HepG2 (cell line): ENCODE data around the gene AGAP1. TPM values are rescaled to one million over a fixed set of nuclear protein-coding genes. Genes with fewer than 3 reads are reported as not detected.

ENCODE experiments used
- ATAC-seq: fragments of 200-7000 bp; cut with Tn5 transposase; 3 replicates; pipeline ENCODE4 v1.9.1; 2020; ENCODE audit warnings: mild to moderate bottlenecking, moderate library complexity
- BruUV-seq: library from RNA; stranded (reverse); fragments of 400-500 nt; replicated peaks from 2 replicates; lab custom pipeline; 2021; lab: Mats Ljungman, UMichigan
- CTCF ChIA-PET: fragments of 300-600 bp; formaldehyde crosslinking; extraction: SDS; loops from one replicate; lab custom pipeline; 2021; ENCODE audit warnings: low total read pairs, inconsistent platforms, low intra/inter-chr PET ratio; lab: Yijun Ruan, JAX
- POLR2A ChIA-PET: fragments of 350-600 bp; sonication (Branson Sonifier 250); formaldehyde crosslinking; loops from one replicate; lab custom pipeline; 2020; ENCODE audit warnings: antibody characterized with exemption, inconsistent platforms; lab: Yijun Ruan, JAX
- DNase-seq: peaks from one replicate; pipeline ENCODE4 v3.0.0-alpha.2; 2015; ENCODE audit warnings: low spot score
- FAIRE-seq: peaks from 3 replicates; lab custom pipeline; 2011; peaks lifted over from hg19 to GRCh38; lab: Jason Lieb, UNC
- H2AFZ ChIP-seq: one replicate; pipeline ENCODE4 v1.6.1; 2011; ENCODE audit warnings: low read length, inconsistent platforms
- H3K27ac ChIP-seq: fragments of 300-600 bp; 3 replicates; pipeline ENCODE4 v1.8.0; 2011; ENCODE audit warnings: mixed run types, mild to moderate bottlenecking, mixed read lengths, low read length, inconsistent platforms; ENCODE audit not compliant: insufficient read depth; ENCODE audit errors: extremely low read length
- H3K27me3 ChIP-seq, 2 experiments: fragments of 200-600 bp in 1 of 2; 2 replicates in 1 of 2; 3 replicates in 1 of 2; pipeline versions ENCODE4 v1.6.0 to v1.8.0; 2011; ENCODE audit warnings: low read length in 2 of 2, mild to moderate bottlenecking in 2 of 2, moderate library complexity in 2 of 2, inconsistent platforms in 1 of 2; ENCODE audit not compliant: insufficient read depth in 2 of 2, control insufficient read depth in 1 of 2
- H3K36me3 ChIP-seq, 2 experiments: fragments of 200-600 bp in 1 of 2; replicated peaks in 1 of 2; 2 replicates in 1 of 2; 3 replicates in 1 of 2; pipeline versions ENCODE4 v1.5.1 to v1.8.0; 2011; ENCODE audit warnings: low read length in 2 of 2, inconsistent platforms in 1 of 2; ENCODE audit not compliant: insufficient read depth in 2 of 2, control insufficient read depth in 1 of 2
- H3K4me1 ChIP-seq: 2 replicates; pipeline ENCODE4 v1.5.1; 2012; ENCODE audit warnings: low read length, inconsistent platforms; ENCODE audit not compliant: insufficient read depth
- H3K4me2 ChIP-seq: 2 replicates; pipeline ENCODE4 v1.6.0; 2011; ENCODE audit warnings: low read depth, low read length, inconsistent platforms
- H3K4me3 ChIP-seq, 3 experiments: fragments of 200-600 bp in 1 of 3; sonication (generic), shearing (Covaris generic) in 1 of 3; replicated peaks in 1 of 3; 2 replicates each; pipeline ENCODE4 v1.5.1; 2011 to 2016; ENCODE audit warnings: low read length in 3 of 3, inconsistent platforms in 2 of 3, low read depth in 2 of 3, mild to moderate bottlenecking in 2 of 3, control low read depth in 1 of 3, mixed read lengths in 1 of 3; ENCODE audit not compliant: insufficient read depth in 1 of 3
- H3K79me2 ChIP-seq: one replicate; pipeline ENCODE4 v1.6.1; 2011; ENCODE audit warnings: low read length, inconsistent platforms; ENCODE audit not compliant: insufficient read depth
- H3K9ac ChIP-seq: 2 replicates; pipeline ENCODE4 v1.6.0; 2011; ENCODE audit warnings: mild to moderate bottlenecking, low read depth, low read length, inconsistent platforms; ENCODE audit not compliant: insufficient read depth
- H3K9me3 ChIP-seq: 2 replicates; pipeline ENCODE4 v1.5.1; 2012; ENCODE audit warnings: mild to moderate bottlenecking, low read length
- H4K20me1 ChIP-seq: 2 replicates; pipeline ENCODE4 v1.6.0; 2011; ENCODE audit warnings: inconsistent platforms, mild to moderate bottlenecking, low read length, moderate library complexity; ENCODE audit not compliant: insufficient read depth
- MLLT10 ChIP-seq: sonication (generic); formaldehyde crosslinking; IDR thresholded peaks from 2 replicates; pipeline ENCODE4 v1.4.0; 2020; ENCODE audit warnings: missing genetic modification reagents
- NFE2L1 ChIP-seq: sonication (generic); formaldehyde crosslinking; IDR thresholded peaks from 2 replicates; pipeline ENCODE4 v1.4.0; 2020; ENCODE audit warnings: missing genetic modification reagents, mild to moderate bottlenecking, borderline replicate concordance
- PHF5A ChIP-seq: IDR thresholded peaks from one replicate; pipeline ENCODE4 v1.6.1; 2018; ENCODE audit warnings: low read depth, missing genetic modification reagents; ENCODE audit not compliant: unreplicated experiment
- RBM22 ChIP-seq: fragments of 200-400 bp; formaldehyde crosslinking; optimal IDR thresholded peaks from 2 replicates; pipeline ENCODE3; 2017; ENCODE audit warnings: mild to moderate bottlenecking, low read length, moderate library complexity
- SP4 ChIP-seq: sonication (generic); formaldehyde crosslinking; IDR thresholded peaks from 2 replicates; pipeline ENCODE4 v1.8.1; 2023; ENCODE audit warnings: mild to moderate bottlenecking, missing genetic modification reagents
- ZNF232 ChIP-seq: sonication (generic); formaldehyde crosslinking; IDR thresholded peaks from 2 replicates; pipeline ENCODE4 v1.4.0; 2020; ENCODE audit warnings: missing genetic modification reagents, borderline replicate concordance
- ZNF496 ChIP-seq: sonication (generic); formaldehyde crosslinking; IDR thresholded peaks from 2 replicates; pipeline ENCODE4 v1.8.1; 2023; ENCODE audit warnings: mild to moderate bottlenecking, moderate library complexity, missing genetic modification reagents; ENCODE audit not compliant: insufficient replicate concordance
- ZNF672 ChIP-seq: sonication (generic); formaldehyde crosslinking; IDR thresholded peaks from 2 replicates; pipeline ENCODE4 v1.8.1; 2022; ENCODE audit warnings: missing genetic modification reagents
- ZNF883 ChIP-seq: sonication (generic); formaldehyde crosslinking; IDR thresholded peaks from 2 replicates; pipeline ENCODE4 v1.5.1; 2020; ENCODE audit warnings: mild to moderate bottlenecking, missing genetic modification reagents; ENCODE audit errors: not compliant biosample characterization
- WGBS: methylation state at CpG from one replicate; pipeline ENCODE4 v1.1.6; 2017; ENCODE audit warnings: low lambda C conversion rate; 5-methylcytosine and 5-hydroxymethylcytosine counted together
- in situ Hi-C: cut with HindIII; loops from 2 replicates; pipeline ENCODE4 v1.10.0; 2017; ENCODE audit warnings: low pct_unique_long_range_greater_than_20kb; ENCODE audit not compliant: extremely low pct_ligation_motif_present
- intact Hi-C: fragments of 100-400 bp; cut with micrococcal nuclease; formaldehyde crosslinking; loops from one replicate; pipeline ENCODE4 v1.10.0; 2022; ENCODE audit not compliant: unreplicated experiment
- polyA plus RNA-seq, 8 experiments: library from polyadenylated mRNA; depleted of rRNA in 3 of 8; stranded (reverse) in 7 of 8; unstranded in 1 of 8; fragments of >200 nt; fragmentation: Illumina TruSeq in 4 of 8; extraction: Trizol in 4 of 8; gene quantifications; 2 replicates each; pipeline versions ENCODE4 v1.2.1 to v1.2.3, GENCODE V29; 2011 to 2016; ENCODE audit warnings: low read depth in 4 of 8, missing spikeins in 1 of 8, mixed read lengths in 1 of 8; ENCODE audit not compliant: insufficient read depth in 1 of 8
- total RNA-seq, 5 experiments: library from RNA; depleted of rRNA; stranded (reverse); fragments of >200 nt; fragmentation: Illumina TruSeq; extraction: Trizol; gene quantifications; 2 replicates each; pipeline ENCODE4 v1.2.3, GENCODE V29; 2016; ENCODE audit warnings: low read depth in 1 of 5
- TF ChIP-seq, protein P1 (sequence below): IDR thresholded peaks from 2 replicates; pipeline ENCODE4 v1.6.1; 2016; ENCODE audit warnings: control low read depth
- TF ChIP-seq, protein P2 (sequence below): IDR thresholded peaks from 2 replicates; pipeline ENCODE4 v1.6.1; 2012; ENCODE audit warnings: inconsistent platforms
- TF ChIP-seq, protein P3 (sequence below): sonication (generic); formaldehyde crosslinking; IDR thresholded peaks from 2 replicates; pipeline ENCODE4 v1.4.0; 2020; ENCODE audit warnings: mild to moderate bottlenecking, missing genetic modification reagents
- TF ChIP-seq, protein P4 (sequence below): IDR thresholded peaks from 2 replicates; pipeline ENCODE4 v1.6.1; 2016; ENCODE audit warnings: low read depth, control low read depth
- TF ChIP-seq, protein P5 (sequence below): sonication (generic); formaldehyde crosslinking; IDR thresholded peaks from 2 replicates; pipeline ENCODE4 v1.4.0; 2020; ENCODE audit warnings: missing genetic modification reagents

The AGAP1 gene
- total and polyA plus RNA-seq, 2 of the 13 experiments (the other 11 are each of a cell fraction or from before 2014, with no cell fraction given) = 21.2 to 32.7 TPM

DNA sequence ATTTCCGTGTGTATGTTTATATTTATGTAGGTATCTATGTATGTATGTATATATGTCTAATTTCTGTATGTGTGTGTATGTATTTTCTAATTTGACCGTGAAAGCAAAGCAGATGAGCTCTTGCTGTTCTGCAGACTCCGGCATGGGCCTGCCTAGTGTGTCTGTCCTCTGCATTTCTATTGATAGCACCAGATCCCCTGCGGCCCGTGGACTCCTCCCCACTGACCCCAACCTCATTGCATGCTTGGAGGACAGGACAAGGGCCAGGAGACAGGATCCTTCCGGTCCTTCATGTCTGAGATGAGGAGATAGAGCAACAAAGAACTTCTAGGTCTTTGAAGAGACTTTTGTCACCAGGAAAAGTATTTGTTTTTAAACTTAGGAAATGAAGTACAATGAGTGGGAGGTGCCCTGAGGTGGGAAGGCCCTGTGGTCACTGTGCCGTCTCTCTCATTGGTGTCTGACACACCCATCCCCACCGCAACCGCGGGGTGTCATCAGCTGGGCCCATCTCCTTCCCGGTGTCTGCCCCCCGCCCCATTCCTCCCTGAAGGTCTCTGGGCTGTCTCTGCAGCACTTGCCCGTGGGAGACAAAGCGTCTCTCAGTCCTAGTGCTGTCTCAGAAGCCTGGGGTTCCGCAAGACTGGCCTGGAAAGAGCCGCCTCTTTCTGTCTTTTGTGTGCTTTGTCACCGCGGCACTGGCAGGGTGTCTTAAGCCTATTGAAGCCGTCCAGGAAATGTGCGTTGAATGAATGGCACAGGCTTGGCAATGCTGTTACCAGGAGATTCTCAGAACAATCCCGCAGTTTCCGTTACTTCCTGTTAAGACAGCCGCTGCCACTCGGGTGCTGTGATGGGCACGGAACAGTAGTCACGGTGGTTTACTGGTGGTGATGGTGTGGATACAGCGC lies 216.4 kb downstream of the AGAP1 start:
- no peak for ATAC-seq
- no peaks in the 10 kb centered on the region for H3K27me3 ChIP-seq
- intact Hi-C loops (no loop called here), in situ Hi-C loops (no loop called here)
- H3K36me3 ChIP-seq = peaks cover 13 to 39% of the 10 kb centered on the region in 2 experiments
- no TSS peak for BruUV-seq
- H3K9ac ChIP-seq = no peak overlapping the region
- CTCF ChIA-PET = no interaction called here
- no peak for DNase-seq
- H3K4me1 ChIP-seq = 0 out of 2 replicates have a peak, but pooled peaks cover 5% of the 10 kb centered on the region
- POLR2A ChIA-PET = no interaction called here
- TF ChIP-seq, protein P1, sequence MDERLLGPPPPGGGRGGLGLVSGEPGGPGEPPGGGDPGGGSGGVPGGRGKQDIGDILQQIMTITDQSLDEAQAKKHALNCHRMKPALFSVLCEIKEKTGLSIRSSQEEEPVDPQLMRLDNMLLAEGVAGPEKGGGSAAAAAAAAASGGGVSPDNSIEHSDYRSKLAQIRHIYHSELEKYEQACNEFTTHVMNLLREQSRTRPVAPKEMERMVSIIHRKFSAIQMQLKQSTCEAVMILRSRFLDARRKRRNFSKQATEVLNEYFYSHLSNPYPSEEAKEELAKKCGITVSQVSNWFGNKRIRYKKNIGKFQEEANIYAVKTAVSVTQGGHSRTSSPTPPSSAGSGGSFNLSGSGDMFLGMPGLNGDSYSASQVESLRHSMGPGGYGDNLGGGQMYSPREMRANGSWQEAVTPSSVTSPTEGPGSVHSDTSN (CRISPR knock-in tag) = no peak
- TF ChIP-seq ZNF672 (CRISPR knock-in tag) (no peak), ZNF496 (CRISPR knock-in tag) (no peak), MLLT10 (CRISPR knock-in tag) (no peak), ZNF883 (CRISPR knock-in tag) (no peak), SP4 (CRISPR knock-in tag) (no peak), PHF5A (no peak), NFE2L1 (no peak), ZNF232 (no peak), RBM22 (no peak)
- TF ChIP-seq, protein P2, sequence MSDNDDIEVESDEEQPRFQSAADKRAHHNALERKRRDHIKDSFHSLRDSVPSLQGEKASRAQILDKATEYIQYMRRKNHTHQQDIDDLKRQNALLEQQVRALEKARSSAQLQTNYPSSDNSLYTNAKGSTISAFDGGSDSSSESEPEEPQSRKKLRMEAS = no peak
- TF ChIP-seq, protein P3, sequence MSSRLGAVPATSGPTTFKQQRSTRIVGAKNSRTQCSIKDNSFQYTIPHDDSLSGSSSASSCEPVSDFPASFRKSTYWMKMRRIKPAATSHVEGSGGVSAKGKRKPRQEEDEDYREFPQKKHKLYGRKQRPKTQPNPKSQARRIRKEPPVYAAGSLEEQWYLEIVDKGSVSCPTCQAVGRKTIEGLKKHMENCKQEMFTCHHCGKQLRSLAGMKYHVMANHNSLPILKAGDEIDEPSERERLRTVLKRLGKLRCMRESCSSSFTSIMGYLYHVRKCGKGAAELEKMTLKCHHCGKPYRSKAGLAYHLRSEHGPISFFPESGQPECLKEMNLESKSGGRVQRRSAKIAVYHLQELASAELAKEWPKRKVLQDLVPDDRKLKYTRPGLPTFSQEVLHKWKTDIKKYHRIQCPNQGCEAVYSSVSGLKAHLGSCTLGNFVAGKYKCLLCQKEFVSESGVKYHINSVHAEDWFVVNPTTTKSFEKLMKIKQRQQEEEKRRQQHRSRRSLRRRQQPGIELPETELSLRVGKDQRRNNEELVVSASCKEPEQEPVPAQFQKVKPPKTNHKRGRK (CRISPR knock-in tag) = no peak
- TF ChIP-seq, protein P4, sequence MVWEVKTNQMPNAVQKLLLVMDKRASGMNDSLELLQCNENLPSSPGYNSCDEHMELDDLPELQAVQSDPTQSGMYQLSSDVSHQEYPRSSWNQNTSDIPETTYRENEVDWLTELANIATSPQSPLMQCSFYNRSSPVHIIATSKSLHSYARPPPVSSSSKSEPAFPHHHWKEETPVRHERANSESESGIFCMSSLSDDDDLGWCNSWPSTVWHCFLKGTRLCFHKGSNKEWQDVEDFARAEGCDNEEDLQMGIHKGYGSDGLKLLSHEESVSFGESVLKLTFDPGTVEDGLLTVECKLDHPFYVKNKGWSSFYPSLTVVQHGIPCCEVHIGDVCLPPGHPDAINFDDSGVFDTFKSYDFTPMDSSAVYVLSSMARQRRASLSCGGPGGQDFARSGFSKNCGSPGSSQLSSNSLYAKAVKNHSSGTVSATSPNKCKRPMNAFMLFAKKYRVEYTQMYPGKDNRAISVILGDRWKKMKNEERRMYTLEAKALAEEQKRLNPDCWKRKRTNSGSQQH (CRISPR knock-in tag) = no peak
- TF ChIP-seq, protein P5, sequence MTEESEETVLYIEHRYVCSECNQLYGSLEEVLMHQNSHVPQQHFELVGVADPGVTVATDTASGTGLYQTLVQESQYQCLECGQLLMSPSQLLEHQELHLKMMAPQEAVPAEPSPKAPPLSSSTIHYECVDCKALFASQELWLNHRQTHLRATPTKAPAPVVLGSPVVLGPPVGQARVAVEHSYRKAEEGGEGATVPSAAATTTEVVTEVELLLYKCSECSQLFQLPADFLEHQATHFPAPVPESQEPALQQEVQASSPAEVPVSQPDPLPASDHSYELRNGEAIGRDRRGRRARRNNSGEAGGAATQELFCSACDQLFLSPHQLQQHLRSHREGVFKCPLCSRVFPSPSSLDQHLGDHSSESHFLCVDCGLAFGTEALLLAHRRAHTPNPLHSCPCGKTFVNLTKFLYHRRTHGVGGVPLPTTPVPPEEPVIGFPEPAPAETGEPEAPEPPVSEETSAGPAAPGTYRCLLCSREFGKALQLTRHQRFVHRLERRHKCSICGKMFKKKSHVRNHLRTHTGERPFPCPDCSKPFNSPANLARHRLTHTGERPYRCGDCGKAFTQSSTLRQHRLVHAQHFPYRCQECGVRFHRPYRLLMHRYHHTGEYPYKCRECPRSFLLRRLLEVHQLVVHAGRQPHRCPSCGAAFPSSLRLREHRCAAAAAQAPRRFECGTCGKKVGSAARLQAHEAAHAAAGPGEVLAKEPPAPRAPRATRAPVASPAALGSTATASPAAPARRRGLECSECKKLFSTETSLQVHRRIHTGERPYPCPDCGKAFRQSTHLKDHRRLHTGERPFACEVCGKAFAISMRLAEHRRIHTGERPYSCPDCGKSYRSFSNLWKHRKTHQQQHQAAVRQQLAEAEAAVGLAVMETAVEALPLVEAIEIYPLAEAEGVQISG (CRISPR knock-in tag) = no peak
- no peaks in the 10 kb centered on the region for H3K9me3 ChIP-seq
- H3K27ac ChIP-seq = no peak overlapping the region
- no peak overlapping the region for H3K4me3 ChIP-seq
- H3K79me2 ChIP-seq = peaks cover 7% of the 10 kb centered on the region
- 95% methylated on average over 27 of the region's 27 CpGs for WGBS
- no peak for FAIRE-seq
- peaks cover 10% of the 10 kb centered on the region; the same call in 1 of the 2 replicates for H4K20me1 ChIP-seq
- no peak overlapping the region for H3K4me2 ChIP-seq
- H2AFZ ChIP-seq = no peak overlapping the region
